Astrocyte of the hippocampus (primary cell): ENCODE measurements around the gene NEK1.
"Not testable (repeated sequence)": the region's sequence is repeated elsewhere in the genome, so short reads cannot be mapped to it uniquely, and the experiment has no call there.

Experiments used
- DNase-seq: peaks from one replicate; pipeline ENCODE4 v3.0.0; 2011; ENCODE audit warnings: low read depth, low spot score

The NEK1 gene

DNA sequence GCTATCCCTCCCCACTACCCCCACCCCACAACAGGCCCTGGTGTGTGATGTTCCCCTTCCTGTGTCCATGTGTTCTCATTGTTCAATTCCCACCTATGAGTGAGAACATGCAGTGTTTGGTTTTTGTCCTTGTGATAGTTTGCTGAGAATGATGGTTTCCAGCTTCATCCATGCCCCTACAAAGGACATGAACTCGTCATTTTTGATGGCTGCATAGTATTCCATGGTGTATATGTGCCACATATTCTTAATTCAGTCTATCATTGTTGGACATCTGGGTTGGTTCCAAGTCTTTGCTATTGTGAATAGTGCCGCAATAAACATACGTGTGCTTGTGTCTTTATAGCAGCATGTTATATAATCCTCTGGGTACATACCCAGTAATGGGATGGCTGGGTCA, 118.1 kb downstream of the NEK1 start:
- not testable (repeated sequence) for DNase-seq

DNA sequence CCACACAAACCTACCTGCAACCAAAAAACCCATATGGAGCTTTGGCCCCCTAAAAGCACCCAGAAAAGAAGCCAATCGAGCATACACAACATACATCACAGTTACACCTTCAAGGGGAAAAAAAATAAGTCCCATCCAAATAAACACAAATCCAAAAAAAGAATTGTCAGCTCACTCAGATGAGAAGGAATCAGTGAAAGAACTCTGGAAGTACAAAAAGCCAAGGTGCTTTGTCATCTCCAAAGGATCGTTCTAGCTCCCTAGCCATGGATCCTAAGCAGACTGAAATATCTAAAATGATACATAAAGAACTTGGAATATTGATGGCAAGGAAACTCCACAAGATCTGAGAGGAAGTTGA, 119.2 kb downstream of the NEK1 start:
- no peak for DNase-seq

DNA sequence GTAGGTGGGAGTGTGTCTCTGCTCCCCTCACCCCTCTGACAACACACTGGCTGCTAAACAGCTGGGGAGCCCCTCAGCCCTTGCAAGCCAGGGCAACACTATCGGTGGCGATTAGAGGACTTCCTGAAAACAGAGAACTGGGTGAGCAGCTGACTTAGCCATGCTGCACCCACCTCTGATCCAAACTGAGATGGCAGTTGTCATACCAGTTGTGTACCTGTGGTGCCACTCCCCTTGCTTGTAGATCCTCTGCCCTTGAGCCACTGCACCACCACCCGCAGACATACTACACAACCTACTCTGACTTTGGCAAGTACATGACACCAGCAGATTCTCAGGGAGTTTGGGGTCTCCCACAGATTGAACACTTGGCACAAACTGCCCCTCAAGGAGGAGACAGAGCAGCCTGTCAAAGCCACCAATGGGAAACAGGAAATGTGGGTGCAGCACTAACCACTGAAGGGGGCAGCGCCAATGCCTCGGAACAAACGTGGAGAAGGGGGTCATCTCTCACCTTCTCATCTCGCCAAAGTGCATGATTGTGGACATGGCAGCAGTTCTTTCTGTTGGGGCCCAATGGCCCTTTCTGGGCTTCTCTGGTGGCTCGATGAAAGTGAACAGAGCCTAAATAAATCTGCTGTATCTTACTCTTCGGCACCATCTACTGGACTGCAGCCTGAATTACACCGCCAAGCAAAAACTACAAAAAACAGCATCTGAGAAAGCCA, 119.8 kb downstream of the NEK1 start:
- DNase-seq = peak; percentile 66

- DNase-seq = no peak
Observed at GRCh38 chr4:169491211-169491610, 121.2 kb downstream of the NEK1 start.

GRCh38 chr4:169489306-169489705, 123.1 kb downstream of the NEK1 start:
- no peak for DNase-seq

DNA sequence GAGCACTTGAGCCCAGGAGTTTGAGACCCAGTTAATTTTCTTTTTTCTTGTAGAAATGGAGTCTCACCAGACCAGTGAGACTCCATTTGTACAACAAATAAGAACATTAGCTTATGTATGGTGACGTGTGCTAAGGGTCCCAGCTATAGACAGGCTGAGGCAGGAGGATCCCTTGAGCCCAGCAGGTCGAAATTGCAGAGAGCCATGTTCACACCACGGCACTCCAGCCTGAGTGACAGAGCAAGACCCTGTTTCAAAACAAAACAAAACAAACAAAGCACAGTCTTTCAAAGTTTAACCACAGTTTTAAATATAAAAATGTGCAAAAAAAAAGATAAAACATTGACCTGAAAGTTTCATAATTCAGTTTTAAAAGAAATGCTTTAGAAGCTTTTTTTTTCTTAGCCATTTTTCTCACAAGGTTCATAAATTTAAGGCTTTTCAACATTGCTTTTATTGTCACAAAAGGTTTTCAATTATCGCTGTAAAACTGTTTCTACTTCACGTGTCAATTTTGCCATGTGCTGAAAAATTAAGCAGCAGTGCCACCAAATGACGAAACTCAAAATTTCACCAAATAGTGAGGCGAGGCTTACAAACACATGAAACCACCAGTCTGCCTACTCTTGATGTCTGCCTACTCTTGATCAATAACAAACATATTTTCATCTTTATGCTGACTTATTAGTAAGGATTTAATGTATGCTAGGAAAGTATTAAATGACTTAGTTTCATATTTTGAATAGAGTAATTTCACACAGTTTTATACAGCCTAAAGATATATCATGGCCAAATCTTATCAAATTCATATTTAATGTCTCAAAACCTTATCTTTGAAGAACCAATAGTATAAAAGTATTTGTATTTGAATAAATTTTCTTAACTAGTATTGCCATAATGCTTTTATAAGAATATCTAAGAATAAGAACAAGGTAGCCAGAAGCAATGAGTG, 126.3 kb downstream of the NEK1 start:
- peak; percentile 79 for DNase-seq

DNA sequence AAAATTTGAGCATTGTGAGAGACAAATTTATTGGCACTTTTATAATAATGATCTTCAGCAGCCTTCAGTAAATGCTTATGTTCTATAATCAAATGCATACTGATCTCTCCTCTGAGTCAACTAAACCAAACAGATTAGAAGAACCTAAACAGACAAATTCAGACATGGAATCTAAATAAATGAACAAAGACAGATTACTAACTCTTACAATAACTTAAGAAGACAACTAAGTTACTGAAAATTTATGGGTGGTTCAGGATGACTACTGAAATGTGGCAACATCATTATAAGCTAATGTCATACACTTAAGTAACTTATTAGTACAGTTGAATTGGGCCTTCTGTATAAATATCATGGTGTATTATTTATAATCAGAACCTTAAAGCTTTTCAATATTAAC, 127.3 kb downstream of the NEK1 start:
- DNase-seq = no peak

DNA sequence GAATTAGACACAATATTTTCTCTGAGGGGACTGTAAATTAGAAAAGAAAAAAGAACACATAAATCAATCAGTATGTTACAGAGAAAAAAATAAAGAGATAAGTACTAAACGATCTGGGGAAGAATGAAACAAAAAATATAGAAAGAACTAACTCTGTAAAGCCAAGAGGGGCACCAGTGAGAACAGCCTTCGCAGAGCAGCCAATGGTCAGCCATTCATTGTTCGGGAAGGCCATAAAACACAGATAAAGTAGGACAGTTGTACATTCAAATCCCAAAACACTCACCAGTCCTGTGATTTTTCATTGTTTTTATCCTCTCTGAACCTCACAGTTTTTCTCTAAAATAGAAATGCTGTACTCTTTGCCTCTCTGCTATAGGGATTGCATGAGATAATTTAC, 127.9 kb downstream of the NEK1 start:
- DNase-seq = peak; percentile 28

- no peak for DNase-seq
Observed at GRCh38 chr4:169464080-169464479, 148.3 kb downstream of the NEK1 start.

DNA sequence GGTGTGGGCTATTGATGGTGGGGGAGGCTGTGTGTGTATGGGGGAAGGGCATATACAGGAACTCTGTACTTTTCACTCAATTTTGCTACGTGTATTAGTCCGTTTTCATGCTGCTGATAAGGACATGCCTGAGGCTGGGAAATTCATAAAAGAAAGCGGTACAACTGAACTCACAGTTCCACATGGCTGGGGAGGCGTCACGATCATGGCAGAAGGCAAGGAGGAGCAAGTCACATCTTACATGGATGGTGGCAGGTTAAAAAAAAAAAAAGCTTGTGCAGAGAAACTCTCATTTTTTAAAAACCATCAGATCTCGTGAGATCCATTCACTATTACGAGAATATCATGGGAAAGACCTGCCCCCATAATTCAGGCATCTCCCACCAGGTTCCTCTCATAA, 152.3 kb downstream of the NEK1 start:
- DNase-seq = no peak

GRCh38 chr4:169458575-169458974, 153.8 kb downstream of the NEK1 start:
- no peak for DNase-seq

DNA sequence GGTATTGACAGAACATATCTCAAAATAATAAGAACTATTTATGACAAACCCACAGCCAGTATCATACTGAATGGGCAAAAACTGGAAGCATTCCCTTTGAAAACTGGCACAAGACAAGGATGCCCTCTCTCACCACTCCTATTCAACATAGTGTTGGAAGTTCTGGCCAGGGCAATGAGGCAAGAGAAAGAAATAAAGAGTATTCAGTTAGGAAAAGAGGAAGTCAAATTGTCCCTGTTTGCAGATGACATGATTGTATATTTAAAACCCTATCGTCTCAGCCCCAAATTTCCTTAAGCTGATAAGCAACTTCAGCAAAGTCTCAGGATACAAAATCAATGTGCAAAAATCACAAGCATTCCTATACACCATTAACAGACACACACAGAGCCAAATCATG, 159.7 kb downstream of the NEK1 start:
- not testable (repeated sequence) for DNase-seq

DNA sequence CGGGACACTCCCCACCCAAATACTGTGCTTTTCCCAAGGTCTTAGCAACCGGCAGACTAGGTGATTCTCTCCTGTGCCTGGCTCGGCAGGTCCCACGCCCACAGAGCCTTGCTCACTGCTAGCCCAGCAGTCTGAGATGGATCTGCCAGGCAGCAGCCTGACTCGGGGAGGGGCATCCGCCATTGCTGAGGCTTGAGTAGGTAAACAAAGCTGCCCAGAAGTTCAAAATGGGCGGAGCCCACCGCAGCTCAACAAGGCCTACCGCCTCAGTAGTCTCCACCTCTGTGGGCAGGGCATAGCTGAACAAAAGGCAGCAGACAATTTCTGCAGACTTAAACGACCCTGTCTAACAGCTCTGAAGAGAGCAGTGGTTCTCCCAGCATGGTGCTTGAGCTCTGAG, 163.4 kb downstream of the NEK1 start:
- DNase-seq = not testable (repeated sequence)

DNA sequence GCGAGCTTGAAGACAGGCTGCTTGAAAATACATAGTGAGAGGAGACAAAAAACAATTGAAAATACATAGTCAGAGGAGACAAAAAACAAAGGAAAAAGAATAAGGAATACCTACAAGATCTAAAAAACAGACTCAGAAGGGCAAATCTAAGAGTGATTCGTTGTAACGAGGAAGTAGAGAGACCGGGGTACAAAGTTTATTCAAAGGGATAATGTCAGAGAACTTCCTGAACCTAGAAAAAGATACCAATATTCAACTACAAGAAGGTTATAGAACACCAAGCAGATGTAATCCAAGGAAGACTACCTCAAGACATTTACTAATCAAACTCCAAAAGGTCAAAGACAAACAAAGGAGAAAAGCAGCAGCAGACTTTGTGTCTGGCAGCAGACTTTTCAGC, 165.6 kb downstream of the NEK1 start:
- no peak for DNase-seq

- no peak for DNase-seq
Observed at GRCh38 chr4:169443748-169444147, 168.6 kb downstream of the NEK1 start.

GRCh38 chr4:169440446-169440845, 171.9 kb downstream of the NEK1 start:
- DNase-seq = peak; percentile 58

DNA sequence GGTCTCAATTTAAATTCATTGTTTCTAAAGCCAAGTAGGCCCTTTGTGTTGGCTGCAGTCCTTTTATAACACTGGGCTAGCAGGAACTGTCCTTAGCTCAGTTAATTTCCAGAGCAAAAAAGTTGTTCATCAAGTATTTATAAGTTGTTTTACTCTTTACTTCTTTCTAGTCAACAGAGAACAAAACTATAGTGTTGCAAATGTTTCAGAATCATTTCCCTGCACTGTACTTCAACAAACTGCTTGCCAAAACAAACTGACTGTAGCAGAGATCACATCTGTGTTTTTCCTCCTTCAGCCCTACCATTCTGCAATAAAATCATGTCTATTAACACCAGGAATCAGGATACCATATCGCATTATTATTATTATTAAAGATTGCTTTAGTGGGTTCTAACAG, 173.1 kb downstream of the NEK1 start:
- peak; percentile 31 for DNase-seq

- DNase-seq = no peak
Observed at GRCh38 chr4:169438057-169438480, 174.3 kb downstream of the NEK1 start.

DNA sequence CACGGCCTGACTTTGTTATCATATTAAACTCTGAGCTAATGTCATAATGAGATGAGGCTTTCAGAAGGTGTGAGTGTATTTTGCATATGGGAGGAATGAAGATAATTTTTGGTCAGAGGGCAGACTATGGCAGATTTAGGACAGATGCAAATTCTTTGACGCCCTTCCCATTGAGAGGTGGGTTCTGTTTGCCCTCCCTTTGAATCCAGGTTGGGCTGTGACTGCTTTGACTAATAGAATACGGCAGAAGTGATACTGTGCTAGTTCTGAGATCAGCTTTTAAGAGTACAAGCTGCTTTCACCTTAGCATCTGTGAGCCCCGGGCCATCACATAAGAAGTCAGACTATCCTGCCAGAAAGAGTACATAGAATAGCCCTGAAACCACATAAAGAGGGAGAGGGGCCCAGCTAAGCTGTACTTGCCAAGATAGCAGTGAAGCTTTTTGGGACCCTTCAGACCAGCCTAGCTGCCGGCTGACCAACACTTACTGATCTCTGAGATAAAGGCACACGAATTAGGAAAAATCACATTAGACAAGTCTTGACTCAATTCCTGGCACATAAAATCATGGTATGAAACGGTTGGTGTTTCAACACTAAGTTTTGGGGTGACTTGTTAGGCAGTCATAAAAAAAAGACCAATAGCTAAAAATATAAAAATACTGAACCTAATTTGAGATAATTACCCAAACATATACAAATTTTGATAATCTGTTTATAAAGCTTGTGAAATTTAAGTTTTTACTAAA, 174.9 kb downstream of the NEK1 start:
- DNase-seq = no peak

GRCh38 chr4:169436734-169437133, 175.6 kb downstream of the NEK1 start:
- no peak for DNase-seq

DNA sequence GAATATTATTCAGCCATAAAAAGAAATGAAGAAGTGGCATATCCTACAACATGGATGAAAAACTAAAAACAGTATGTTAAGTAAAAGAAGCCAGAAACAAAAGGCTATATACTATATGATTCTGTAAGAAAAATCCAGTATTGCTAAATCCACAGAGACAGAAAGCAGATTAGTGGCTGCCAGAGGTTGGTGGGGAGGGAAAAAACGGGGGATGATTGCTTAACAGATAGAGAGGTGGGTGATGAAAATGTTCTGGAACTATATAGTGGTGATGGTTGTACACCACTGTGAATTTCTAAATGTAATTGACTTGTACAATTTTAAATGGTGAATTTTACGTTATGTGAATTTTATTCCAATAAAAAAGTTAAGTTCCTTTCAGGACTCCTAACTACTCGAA, 184.0 kb downstream of the NEK1 start:
- DNase-seq = no peak

DNA sequence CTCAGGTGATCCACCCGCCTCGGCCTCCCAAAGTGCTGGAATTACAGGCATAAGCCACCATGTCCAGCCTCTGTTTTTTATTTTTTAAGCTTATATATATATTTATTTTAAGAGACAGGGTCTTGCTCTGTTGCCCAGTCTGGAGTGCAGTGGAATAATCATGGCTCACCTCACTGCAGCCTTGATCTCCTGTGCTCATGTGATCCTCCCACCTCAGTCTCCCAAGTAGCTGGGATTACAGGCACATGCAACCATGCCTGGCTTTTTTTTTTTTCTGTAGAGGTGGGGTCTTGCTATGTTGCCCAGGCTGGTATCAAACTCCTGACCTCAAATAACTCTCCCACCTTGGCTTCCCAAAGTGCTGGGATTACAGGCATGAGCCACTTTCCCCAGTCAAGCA, 184.7 kb downstream of the NEK1 start:
- not testable (repeated sequence) for DNase-seq
